NCI-H2171 treated with DMSO at 0.1 percent for 48 hours (cell line): ENCODE results near the gene KLHL2.
"Not testable (repeated sequence)": the region's sequence is repeated elsewhere in the genome, so short reads cannot be mapped to it uniquely, and the experiment has no call there.

Experiments used
- DNase-seq: peaks from one replicate; lab custom pipeline; 2025; lab: John Stamatoyannopoulos, UW

Gene KLHL2

GRCh38 chr4:165234766-165235165, 27.4 kb downstream of the KLHL2 start:
- no peak for DNase-seq

- DNase-seq: not testable (repeated sequence)
Observed at GRCh38 chr4:165236852-165237251, 29.5 kb downstream of the KLHL2 start.

DNA sequence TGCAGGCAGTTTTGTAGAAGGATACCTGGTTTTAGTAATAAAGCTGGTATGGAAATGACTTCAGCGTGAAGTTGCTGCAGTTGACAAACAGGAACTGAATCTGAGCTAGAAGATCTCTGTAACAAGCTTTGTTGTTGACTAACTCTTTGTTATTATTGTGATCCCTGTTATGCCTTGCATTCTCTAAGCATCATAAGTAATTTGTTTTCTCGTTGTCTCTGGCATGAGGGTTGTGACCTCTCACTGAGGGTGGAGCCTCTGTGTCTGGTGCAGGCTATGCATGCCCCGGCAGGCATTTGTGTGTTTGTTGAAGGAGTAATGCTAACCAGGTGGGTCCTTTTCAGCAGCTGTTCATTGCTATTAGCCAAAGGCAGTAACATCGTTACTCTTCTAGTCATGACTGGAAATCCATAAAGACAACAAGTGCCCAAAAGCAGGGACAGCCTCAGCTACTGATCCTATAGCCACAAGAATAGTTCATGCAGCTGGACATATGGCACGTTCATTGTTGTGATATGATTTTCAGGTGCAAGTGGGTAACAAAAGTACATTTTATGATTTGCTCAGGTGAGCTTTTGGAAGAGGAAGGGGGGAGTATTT, 30.8 kb downstream of the KLHL2 start:
- DNase-seq: peak; percentile 65

DNA sequence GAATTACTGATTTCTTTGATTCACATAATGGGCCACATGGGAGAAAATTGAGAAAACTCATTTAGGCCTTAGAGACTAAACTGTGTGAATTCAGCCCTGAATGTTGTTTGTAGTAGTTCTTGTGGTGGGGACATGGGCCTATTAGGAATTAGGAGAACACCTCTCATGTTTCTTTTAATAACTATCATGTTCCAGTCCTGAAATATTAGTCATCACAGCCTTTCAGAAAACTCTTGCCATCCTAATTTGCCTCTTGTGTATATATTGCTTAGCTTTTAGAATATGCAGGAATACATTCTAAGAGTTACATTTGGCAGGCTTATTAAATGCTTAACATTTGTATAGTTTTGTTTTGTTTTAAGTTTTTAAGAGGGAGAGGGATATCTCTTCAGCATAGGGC, 33.4 kb downstream of the KLHL2 start:
- DNase-seq: peak; percentile 38

DNA sequence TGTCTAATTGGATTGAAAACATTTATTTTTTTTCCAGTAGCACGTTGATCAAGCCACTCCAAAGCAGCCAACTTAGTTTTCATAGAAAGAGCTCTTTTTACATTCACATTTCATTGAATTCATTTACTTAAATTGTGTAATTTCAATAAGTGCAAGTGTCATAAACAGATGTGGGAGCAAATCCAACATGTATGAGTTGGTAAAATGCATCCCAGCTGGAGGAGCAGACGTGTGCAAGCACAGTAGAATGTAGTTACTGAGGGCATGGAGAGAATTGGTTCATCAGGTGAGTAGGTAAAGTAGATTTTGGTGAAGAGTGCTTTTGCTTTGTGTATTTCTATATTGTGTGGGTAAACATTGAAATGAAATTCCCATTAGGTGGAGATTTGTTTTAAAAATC, 36.8 kb downstream of the KLHL2 start:
- peak; percentile 6 for DNase-seq

DNA sequence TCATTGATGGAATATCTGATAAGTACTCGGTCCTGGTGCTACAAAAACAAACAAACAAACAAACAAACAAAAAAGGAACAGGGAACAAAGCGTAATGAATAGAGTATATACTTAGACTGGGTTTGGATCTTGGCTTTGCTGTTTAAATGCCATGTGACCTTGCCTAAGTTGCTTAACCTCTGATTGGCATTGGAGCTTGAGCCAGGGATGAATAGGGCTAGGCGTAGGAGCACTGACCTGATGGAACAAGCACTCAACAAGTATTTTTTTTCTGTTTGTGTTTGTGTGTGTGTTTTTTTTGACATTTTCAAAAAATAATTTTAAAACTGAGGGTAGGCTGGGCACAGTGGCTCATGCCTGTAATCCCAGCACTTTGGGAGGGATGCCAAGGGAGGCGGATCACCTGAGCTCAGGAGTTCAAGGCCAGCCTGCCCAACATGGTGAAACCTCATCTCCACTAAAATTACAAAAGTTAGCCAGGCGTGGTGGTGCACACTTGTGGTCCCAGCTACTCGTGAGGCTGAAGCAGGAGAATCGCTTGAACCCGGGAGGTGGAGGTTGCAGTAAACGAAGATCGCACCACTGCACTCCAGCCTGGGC, 37.3 kb downstream of the KLHL2 start:
- DNase-seq: not testable (repeated sequence)

DNA sequence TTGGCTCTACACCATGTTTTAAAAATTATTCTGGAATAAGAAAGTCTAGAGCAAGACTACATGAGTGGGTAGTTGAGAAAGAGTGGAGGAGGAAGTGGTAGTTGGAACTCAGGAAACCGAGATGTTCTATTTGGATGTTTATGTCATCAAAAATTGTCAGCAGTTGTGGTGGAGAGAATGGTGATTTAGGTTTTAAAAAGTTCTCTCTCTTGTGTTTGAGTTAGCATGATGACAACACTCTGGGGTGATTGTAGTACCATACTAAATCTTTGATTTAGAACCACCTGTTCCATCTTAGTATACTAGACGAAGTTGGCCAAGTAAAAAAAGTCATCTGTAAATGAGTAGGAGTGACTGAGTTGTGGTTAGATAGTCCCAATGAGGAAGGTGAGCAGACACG, 40.7 kb downstream of the KLHL2 start:
- no peak for DNase-seq

GRCh38 chr4:165248904-165249303, 41.5 kb downstream of the KLHL2 start:
- not testable (repeated sequence) for DNase-seq

DNA sequence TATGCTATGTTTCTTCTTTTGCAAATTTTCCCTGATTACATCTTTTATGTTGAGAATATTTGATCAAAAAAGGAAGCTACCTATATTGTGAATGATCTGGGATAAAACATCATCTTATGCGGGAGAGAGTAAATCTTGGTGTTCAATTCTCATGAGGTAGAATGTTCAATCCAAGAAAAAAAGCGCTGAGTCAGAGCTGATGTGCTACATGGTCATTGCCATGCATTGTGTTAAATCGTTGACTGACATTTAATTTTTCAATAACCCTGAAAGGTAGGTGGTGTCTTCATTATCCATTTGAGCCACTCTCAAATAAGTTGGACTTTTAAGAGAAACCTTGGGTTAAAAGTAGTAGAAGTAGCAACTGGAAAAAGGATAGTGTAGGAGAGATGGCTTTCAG, 47.4 kb downstream of the KLHL2 start:
- not testable (repeated sequence) for DNase-seq

GRCh38 chr4:165255439-165255838, 48.1 kb downstream of the KLHL2 start:
- not testable (repeated sequence) for DNase-seq

GRCh38 chr4:165256074-165256659, 48.8 kb downstream of the KLHL2 start:
- peak; percentile 14 for DNase-seq

- DNase-seq: not testable (repeated sequence)
Observed at GRCh38 chr4:165259776-165260175, 52.4 kb downstream of the KLHL2 start.

DNA sequence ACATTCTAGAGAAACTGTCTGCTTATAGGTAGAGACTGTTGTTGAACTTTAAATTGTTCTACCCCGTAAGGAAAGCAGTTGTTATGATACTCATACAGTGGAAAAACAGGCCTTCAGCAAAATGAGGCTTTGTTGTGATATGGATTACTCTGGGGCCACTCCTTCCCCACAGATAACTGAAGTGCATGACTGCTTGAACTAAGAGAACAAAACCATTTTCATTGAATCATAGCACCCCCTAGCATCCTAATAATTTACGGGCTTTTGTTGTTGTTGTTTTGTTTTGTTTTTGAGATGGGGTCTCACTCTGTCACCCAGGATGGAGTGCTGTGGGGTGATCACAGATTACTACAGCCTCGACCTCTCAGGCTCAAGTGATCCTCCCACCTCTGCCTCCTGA, 54.9 kb downstream of the KLHL2 start:
- DNase-seq: not testable (repeated sequence)

DNA sequence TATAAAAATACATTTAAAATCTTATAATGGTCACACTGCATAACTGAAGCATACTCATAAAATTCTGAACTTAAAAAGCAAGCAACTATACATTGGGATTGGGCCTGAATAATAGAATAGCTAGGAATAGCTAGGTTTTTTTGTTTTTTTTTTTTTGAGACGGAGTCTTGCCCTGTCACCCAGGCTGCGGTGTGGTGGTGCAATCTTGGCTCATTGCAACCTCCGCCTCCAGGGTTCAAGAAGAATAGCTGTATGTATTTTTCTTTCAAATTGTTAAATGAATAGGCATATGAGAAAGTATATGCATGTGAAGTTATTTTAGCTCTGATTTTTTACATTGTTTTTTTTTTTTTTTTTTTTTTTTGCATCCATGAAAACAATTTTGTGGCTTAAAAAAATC, 56.1 kb downstream of the KLHL2 start:
- DNase-seq: not testable (repeated sequence)

- not testable (repeated sequence) for DNase-seq
Observed at GRCh38 chr4:165269931-165270330, 62.6 kb downstream of the KLHL2 start.

- not testable (repeated sequence) for DNase-seq
Observed at GRCh38 chr4:165273443-165273842, 66.1 kb downstream of the KLHL2 start.

- DNase-seq: not testable (repeated sequence)
Observed at GRCh38 chr4:165275357-165275756, 68.0 kb downstream of the KLHL2 start.

DNA sequence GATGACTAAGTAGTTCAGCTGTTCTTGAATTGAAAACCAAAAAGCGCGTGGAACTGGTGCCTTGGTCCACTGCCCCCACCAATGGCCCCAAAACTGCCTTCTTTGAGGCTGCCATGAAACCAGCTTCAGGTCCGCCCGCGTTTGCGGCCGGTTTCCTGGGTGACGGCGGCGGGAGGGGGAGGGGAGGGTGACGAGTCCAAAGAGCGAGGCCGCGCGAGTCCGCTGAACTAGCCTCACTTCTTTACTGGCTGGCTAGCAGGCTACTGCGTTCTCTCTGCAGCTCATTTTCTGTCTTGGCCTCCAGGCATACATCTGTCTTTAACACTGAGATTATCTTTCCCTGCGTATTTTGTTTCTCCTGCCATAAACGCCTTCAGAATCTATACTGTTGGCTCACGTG, 72.2 kb downstream of the KLHL2 start:
- not testable (repeated sequence) for DNase-seq

- not testable (repeated sequence) for DNase-seq
Observed at GRCh38 chr4:165284697-165285096, 77.3 kb downstream of the KLHL2 start.

- not testable (repeated sequence) for DNase-seq
Observed at GRCh38 chr4:165286619-165287340, 79.4 kb downstream of the KLHL2 start.

- DNase-seq: peak; percentile 38
Observed at GRCh38 chr4:165288226-165288625, 80.9 kb downstream of the KLHL2 start.

DNA sequence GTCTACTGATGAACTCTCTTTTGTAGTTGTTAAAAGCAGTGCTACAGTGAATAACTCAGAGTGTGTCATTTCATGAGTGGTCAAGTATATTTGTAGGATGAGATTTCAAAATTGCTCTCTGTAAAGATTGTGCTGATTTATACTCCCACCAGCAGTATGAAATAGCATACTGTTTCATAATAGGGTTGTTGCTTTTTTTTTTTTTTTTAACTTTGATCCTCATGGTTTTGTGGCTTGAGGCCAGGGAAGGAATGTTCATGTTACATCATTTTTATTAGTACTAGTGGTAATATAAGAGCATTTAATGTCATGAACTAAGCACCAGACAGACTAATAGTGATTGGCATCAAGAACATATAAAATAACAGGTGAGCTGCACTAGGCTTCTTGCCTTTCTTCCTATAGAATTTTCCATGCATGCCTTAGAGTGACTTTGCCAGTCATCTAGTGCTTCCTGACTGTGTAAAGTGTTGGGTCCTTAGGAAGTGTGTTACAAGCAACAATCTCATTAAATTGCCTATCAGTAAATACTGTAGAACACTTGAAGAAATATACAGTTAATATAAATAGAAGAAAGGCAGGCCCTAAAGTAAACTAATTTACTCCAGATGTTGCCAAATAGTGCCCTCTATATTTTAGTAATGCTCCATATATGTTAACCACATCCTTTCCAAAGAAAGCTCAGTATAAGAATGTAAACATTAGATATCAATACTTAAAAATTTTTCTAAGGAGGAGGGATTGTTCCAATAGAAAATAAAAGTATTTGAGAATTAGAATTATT, 81.5 kb downstream of the KLHL2 start:
- peak; percentile 38 for DNase-seq
